Erythroblast (primary cell): ENCODE results near the gene ZNF776.

ENCODE experiments used
- GATA1 ChIP-seq: IDR thresholded peaks from 2 replicates; pipeline ENCODE4 v1.6.1; 2011; ENCODE audit warnings: low read depth, mild to moderate bottlenecking, control low read depth, low read length, moderate library complexity
- POLR2A ChIP-seq: IDR thresholded peaks from 2 replicates; pipeline ENCODE4 v1.6.1; 2011; ENCODE audit warnings: mild to moderate bottlenecking, low read length

DNA sequence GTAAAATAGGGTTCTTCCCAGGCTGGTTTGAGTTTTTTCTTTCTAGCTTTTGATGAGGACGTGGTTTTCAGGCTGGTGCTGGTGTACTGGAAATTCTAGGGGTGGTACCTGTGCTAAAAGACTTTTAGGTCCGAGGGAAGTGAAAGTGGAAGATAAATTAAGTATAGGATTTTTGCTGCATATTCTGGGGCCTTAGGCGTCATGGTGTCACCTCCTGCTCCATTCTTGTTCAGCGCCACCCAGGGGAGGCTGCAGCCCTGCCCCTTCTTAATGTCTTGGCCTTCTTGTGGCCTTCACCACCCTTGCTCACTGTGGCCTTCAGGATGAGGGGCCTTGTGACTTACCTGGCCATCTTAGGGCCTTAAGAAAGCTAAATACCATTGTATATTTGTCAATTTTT lies 55.7 kb downstream of the ZNF776 start:
- no peak for TF ChIP-seq POLR2A
- no peak for TF ChIP-seq GATA1
